Measurements from ENCODE around the gene MED26.

MED26 gene

GRCh38 chr19:16561382-16561781, 66.6 kb downstream of the MED26 start:
- TF ChIP-seq ZNF707 (tag by site-specific recombination; IDR thresholded peaks at IDR 0.05) (no peak), ZNF426 (tag by site-specific recombination; IDR thresholded peaks at IDR 0.05) (no peak), ZNF555 (tag by site-specific recombination; conservative IDR thresholded peaks at IDR 0.05) (no peak), ZNF302 (tag by site-specific recombination; IDR thresholded peaks at IDR 0.05; ENCODE audit: low read depth) (no peak), ZNF138 (tag by site-specific recombination; IDR thresholded peaks at IDR 0.05; ENCODE audit: borderline replicate concordance) (no peak), ZFP69B (tag by site-specific recombination; IDR thresholded peaks at IDR 0.05) (no peak), ZSCAN18 (tag by site-specific recombination; IDR thresholded peaks at IDR 0.05) (no peak), PRDM10 (tag by site-specific recombination; IDR thresholded peaks at IDR 0.05) (no peak), ZNF776 (tag by site-specific recombination; IDR thresholded peaks at IDR 0.05; ENCODE audit: borderline replicate concordance) (no peak), ZNF2 (tag by site-specific recombination; IDR thresholded peaks at IDR 0.05) (no peak), ZBTB6 (tag by site-specific recombination; IDR thresholded peaks at IDR 0.05) (no peak), ELK4 (IDR thresholded peaks at IDR 0.05; ENCODE audit: borderline replicate concordance, low read depth, low read length) (no peak), HOXA7 (CRISPR knock-in tag; IDR thresholded peaks at IDR 0.05; ENCODE audit: borderline replicate concordance) (no peak), ZBTB8A (tag by site-specific recombination; IDR thresholded peaks at IDR 0.05) (no peak), ZNF433 (tag by site-specific recombination; IDR thresholded peaks at IDR 0.05; ENCODE audit: low read depth) (no peak), ZNF280D (tag by site-specific recombination; IDR thresholded peaks at IDR 0.05) (no peak), ZNF280C (tag by site-specific recombination; IDR thresholded peaks at IDR 0.05) (no peak), ZNF140 (tag by site-specific recombination; IDR thresholded peaks at IDR 0.05) (no peak)

More at GRCh38 chr19:16561382-16561781, 66.6 kb downstream of the MED26 start:
- Histone ChIP-seq H3K4me1 (ENCODE audit: control insufficient read depth, insufficient read depth, low read length) (no peaks in the 10 kb centered on the region), H3K36me3 (ENCODE audit: control insufficient read depth in 2 of 2, insufficient read depth in 1 of 2, low read length in 2 of 2) (peaks cover 38 to 65% of the 10 kb centered on the region in 2 experiments; a peak in 2 of 3 replicates), H3K9me3 (ENCODE audit: control insufficient read depth, insufficient read depth, low read depth, low read length) (no peaks in the 10 kb centered on the region), H3K4me3 (ENCODE audit: low read depth, low read length) (no peak overlapping the region), H3K27ac (ENCODE audit: extremely low read depth, low read depth, low read length) (no peak overlapping the region)
- POLR2A ChIA-PET: no interaction called here
- CTCF ChIA-PET: interaction anchor here (0.5 to 1.2 kb wide), 2 partner anchors 86 to 120 kb away, joined by 3 to 4 read pairs; no protein-coding TSS in a partner anchor

Data from HEK293 (cell line).